ENCODE data around the gene TAF4.

Gene TAF4

DNA sequence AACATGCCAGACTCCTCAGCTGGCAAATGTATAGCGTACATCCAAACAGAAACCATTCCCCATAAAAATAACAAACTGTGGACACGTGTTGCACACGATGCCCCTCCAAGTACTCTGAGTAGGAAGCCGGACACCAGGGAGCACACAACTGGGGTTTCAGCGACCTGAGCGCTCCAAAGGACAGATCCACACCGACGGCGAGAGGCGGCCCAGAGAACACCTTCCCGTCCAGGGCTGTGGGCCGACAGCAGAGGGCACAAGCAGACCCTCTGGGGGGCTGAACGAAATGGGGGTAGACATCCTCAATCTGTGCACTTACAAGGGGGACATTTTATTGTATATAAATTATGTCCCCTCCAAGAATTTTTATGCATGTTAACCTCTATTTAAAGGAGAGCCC lies 24.7 kb downstream of the TAF4 start:
- H3K36me3 ChIP-seq (replicated peaks; ENCODE audit: insufficient read depth, low read length): no peaks in the 10 kb centered on the region
- DNase-seq: no peak
- no peaks in the 10 kb centered on the region for H3K4me1 ChIP-seq (ENCODE audit: low read length)
- no peaks in the 10 kb centered on the region for H3F3A ChIP-seq (ENCODE audit: insufficient read depth, low read length)
- H3K4me3 ChIP-seq (ENCODE audit: low read length): no peak overlapping the region
- H3K9me2 ChIP-seq (replicated peaks; ENCODE audit: insufficient read depth, low read length): no peaks in the 10 kb centered on the region
- TF ChIP-seq EZH2 (optimal IDR thresholded peaks at IDR 0.05; ENCODE audit: low read depth, low read length) (no peak), EZH2phosphoT487 (IDR thresholded peaks at IDR 0.05; ENCODE audit: low read length) (no peak), CTCF (IDR thresholded peaks at IDR 0.05; ENCODE audit: low read length) (no peak)
- H3K4me2 ChIP-seq (ENCODE audit: low read depth, low read length): no peak overlapping the region
- H3K27me3 ChIP-seq (replicated peaks; ENCODE audit: insufficient read depth, low read length): no peaks in the 10 kb centered on the region
- peaks cover 97% of the 10 kb centered on the region for H3K79me2 ChIP-seq (ENCODE audit: low read length)
- no peak overlapping the region for H2AFZ ChIP-seq (ENCODE audit: low read length)
- H4K20me1 ChIP-seq (ENCODE audit: insufficient read depth, low read length): no peaks in the 10 kb centered on the region; the same call in none of the 2 replicates
- H3K9me3 ChIP-seq (replicated peaks; ENCODE audit: insufficient read depth, low read length): no peaks in the 10 kb centered on the region
- no peak overlapping the region for H3K27ac ChIP-seq (ENCODE audit: low read length)
- H3K9ac ChIP-seq (ENCODE audit: low read length): no peak overlapping the region

GRCh38 chr20:62040381-62040922 lies 25.2 kb downstream of the TAF4 start:
- TF ChIP-seq CTCF (IDR thresholded peaks at IDR 0.05; ENCODE audit: low read length): no peak
- TF ChIP-seq EZH2phosphoT487 (IDR thresholded peaks at IDR 0.05; ENCODE audit: low read length): no peak
- TF ChIP-seq EZH2 (optimal IDR thresholded peaks at IDR 0.05; ENCODE audit: low read depth, low read length): no peak
- Histone ChIP-seq H4K20me1 (ENCODE audit: insufficient read depth, low read length) (no peaks in the 10 kb centered on the region; the same call in 1 of the 2 replicates), H3F3A (ENCODE audit: insufficient read depth, low read length) (no peaks in the 10 kb centered on the region), H3K27ac (ENCODE audit: low read length) (no peak overlapping the region), H3K9ac (ENCODE audit: low read length) (no peak overlapping the region), H3K79me2 (ENCODE audit: low read length) (peaks cover 96% of the 10 kb centered on the region), H3K9me3 (replicated peaks; ENCODE audit: insufficient read depth, low read length) (no peaks in the 10 kb centered on the region), H2AFZ (ENCODE audit: low read length) (no peak overlapping the region), H3K4me3 (ENCODE audit: low read length) (no peak overlapping the region), H3K36me3 (replicated peaks; ENCODE audit: insufficient read depth, low read length) (no peaks in the 10 kb centered on the region), H3K4me1 (ENCODE audit: low read length) (no peaks in the 10 kb centered on the region), H3K27me3 (replicated peaks; ENCODE audit: insufficient read depth, low read length) (no peaks in the 10 kb centered on the region), H3K9me2 (replicated peaks; ENCODE audit: insufficient read depth, low read length) (no peaks in the 10 kb centered on the region), H3K4me2 (ENCODE audit: low read depth, low read length) (no peak overlapping the region)
- no peak for DNase-seq

- Histone ChIP-seq H3K9ac (ENCODE audit: low read length) (no peak overlapping the region), H4K20me1 (ENCODE audit: insufficient read depth, low read length) (no peaks in the 10 kb centered on the region; the same call in 1 of the 2 replicates), H3K4me2 (ENCODE audit: low read depth, low read length) (no peak overlapping the region), H3K36me3 (replicated peaks; ENCODE audit: insufficient read depth, low read length) (no peaks in the 10 kb centered on the region), H3K4me1 (ENCODE audit: low read length) (no peaks in the 10 kb centered on the region), H3K27me3 (replicated peaks; ENCODE audit: insufficient read depth, low read length) (no peaks in the 10 kb centered on the region), H3K27ac (ENCODE audit: low read length) (no peak overlapping the region), H3K4me3 (ENCODE audit: low read length) (no peak overlapping the region), H3K79me2 (ENCODE audit: low read length) (peaks cover 95% of the 10 kb centered on the region), H3F3A (ENCODE audit: insufficient read depth, low read length) (no peaks in the 10 kb centered on the region), H3K9me3 (replicated peaks; ENCODE audit: insufficient read depth, low read length) (no peaks in the 10 kb centered on the region), H3K9me2 (replicated peaks; ENCODE audit: insufficient read depth, low read length) (no peaks in the 10 kb centered on the region), H2AFZ (ENCODE audit: low read length) (no peak overlapping the region)
- no peak for DNase-seq
- TF ChIP-seq EZH2 (optimal IDR thresholded peaks at IDR 0.05; ENCODE audit: low read depth, low read length) (no peak), CTCF (IDR thresholded peaks at IDR 0.05; ENCODE audit: low read length) (no peak), EZH2phosphoT487 (IDR thresholded peaks at IDR 0.05; ENCODE audit: low read length) (no peak)
Measured at GRCh38 chr20:62039738-62040137, 25.9 kb downstream of the TAF4 start.
